RWPE1 (cell line): ENCODE measurements around the gene NCOA5.
A peak's percentile ranks its signal among the peaks of the same experiment; 100 is the strongest.

Experiments
- CTCF ChIA-PET: fragments of 350-600 bp; sonication (Branson Sonifier 250); formaldehyde crosslinking; extraction: SDS; loops from one replicate; lab custom pipeline; 2021; lab: Yijun Ruan, JAX
- POLR2A ChIA-PET: fragments of 400-600 bp; formaldehyde crosslinking; extraction: SDS; loops from one replicate; lab custom pipeline; 2020; ENCODE audit warnings: antibody characterized with exemption; ENCODE audit not compliant: low non-redundant PET; lab: Yijun Ruan, JAX
- DNase-seq: peaks from one replicate; pipeline ENCODE4 v3.0.0; 2012; ENCODE audit warnings: low spot score
- H3K27ac ChIP-seq: fragments of 450-650 bp; 2 replicates; pipeline ENCODE4 v1.5.1; 2017
- TF ChIP-seq, protein P1 (sequence below): fragments of 450-650 bp; conservative IDR thresholded peaks from 2 replicates; pipeline ENCODE4 v1.5.1; 2017; ENCODE audit warnings: low read depth, mild to moderate bottlenecking

NCOA5 gene

GRCh38 chr20:46030284-46031013, 59.3 kb downstream of the NCOA5 start:
- CTCF ChIA-PET: interaction anchor here (1.4 kb wide), 1 partner anchor 16 kb away, joined by 8 read pairs; no protein-coding TSS in a partner anchor
- POLR2A ChIA-PET: no interaction called here
- H3K27ac ChIP-seq: no peak overlapping the region
- DNase-seq: no peak
- TF ChIP-seq, protein P1, sequence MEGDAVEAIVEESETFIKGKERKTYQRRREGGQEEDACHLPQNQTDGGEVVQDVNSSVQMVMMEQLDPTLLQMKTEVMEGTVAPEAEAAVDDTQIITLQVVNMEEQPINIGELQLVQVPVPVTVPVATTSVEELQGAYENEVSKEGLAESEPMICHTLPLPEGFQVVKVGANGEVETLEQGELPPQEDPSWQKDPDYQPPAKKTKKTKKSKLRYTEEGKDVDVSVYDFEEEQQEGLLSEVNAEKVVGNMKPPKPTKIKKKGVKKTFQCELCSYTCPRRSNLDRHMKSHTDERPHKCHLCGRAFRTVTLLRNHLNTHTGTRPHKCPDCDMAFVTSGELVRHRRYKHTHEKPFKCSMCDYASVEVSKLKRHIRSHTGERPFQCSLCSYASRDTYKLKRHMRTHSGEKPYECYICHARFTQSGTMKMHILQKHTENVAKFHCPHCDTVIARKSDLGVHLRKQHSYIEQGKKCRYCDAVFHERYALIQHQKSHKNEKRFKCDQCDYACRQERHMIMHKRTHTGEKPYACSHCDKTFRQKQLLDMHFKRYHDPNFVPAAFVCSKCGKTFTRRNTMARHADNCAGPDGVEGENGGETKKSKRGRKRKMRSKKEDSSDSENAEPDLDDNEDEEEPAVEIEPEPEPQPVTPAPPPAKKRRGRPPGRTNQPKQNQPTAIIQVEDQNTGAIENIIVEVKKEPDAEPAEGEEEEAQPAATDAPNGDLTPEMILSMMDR: no peak

GRCh38 chr20:46028772-46029371, 60.9 kb downstream of the NCOA5 start, which contains the start of gene SLC12A5:
Gene SLC12A5 (plus strand): TSS chr20:46029215. CDS start chr20:46029345, 130 bp downstream.
- TF ChIP-seq, protein P1: no peak
- DNase-seq: no peak
- CTCF ChIA-PET: interaction anchor here (0.6 to 1.4 kb wide), 5 partner anchors 15 to 383 kb away, joined by 3 to 8 read pairs (median 4); no protein-coding TSS in a partner anchor
- POLR2A ChIA-PET: no interaction called here
- no peak within 1 kb of the TSS for H3K27ac ChIP-seq

GRCh38 chr20:46028110-46028509, 61.7 kb downstream of the NCOA5 start:
- CTCF ChIA-PET: interaction anchor here (0.6 to 1.8 kb wide), 6 partner anchors 14 to 407 kb away, joined by 3 to 17 read pairs (median 5); no protein-coding TSS in a partner anchor
- TF ChIP-seq, protein P1: no peak
- POLR2A ChIA-PET: no interaction called here
- no peak for DNase-seq
- H3K27ac ChIP-seq: no peak overlapping the region

DNA sequence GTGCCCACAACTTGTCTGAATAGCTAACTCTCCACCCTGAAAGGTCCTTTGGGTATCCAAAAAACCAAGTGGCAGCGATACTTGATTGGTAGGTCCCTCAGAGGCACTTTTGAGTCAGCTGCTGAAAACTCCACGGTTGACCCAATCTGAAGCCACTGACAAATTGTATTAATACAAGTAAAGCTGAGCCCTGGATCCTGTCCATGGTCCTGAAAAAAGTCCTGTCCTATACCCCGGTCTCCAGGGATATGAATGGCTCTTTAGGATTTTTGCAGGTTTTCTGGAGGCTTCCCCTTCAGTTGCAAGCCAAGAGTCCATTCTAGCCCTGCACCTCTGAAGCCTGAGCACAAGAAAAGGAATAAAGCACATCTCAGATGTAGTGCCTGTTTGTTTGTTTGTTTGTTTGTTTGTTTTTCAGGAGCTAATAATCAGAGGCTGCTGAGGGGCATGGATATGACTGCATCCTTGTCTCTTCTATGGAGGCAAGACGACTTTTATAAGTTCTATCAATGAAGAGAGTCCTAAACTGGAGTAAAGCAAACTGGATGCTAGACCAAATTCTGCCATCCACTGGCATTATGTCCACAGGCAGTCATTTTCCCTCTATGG, 62.4 kb downstream of the NCOA5 start:
- peak; percentile 84 for DNase-seq
- ChIA-PET CTCF (interaction anchor here (0.6 to 1.8 kb wide), 8 partner anchors 14 to 407 kb away, joined by 3 to 17 read pairs (median 4); no protein-coding TSS in a partner anchor), POLR2A (no interaction called here)

DNA sequence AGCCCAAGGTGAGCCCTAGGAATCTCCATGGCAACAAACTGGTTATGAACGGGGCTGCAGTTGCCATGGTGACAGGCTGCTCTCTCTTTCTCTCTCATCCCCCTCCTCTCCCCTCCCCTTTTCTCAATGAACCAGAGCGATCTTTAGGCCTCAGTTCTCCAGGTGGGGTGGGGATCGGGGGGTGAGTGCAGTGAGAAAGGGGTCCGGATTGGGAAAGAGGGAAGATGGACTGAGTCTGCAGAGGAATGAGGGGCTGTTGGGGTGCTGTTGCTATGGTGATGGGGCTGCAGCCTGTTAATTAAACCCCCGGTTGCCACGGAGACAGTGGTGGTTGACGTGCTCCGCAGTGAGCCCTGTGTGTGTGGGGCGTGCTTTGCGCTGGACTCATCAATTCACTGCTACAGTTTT, 64.4 kb downstream of the NCOA5 start:
- CTCF ChIA-PET: interaction anchor here (1.4 kb wide), 1 partner anchor 12 kb away, joined by 11 read pairs; no protein-coding TSS in a partner anchor
- POLR2A ChIA-PET: no interaction called here
- no peak for DNase-seq
- TF ChIP-seq, protein P1: no peak
- H3K27ac ChIP-seq: no peak overlapping the region

More for the DNA sequence above, 62.4 kb downstream of the NCOA5 start:
- TF ChIP-seq, protein P1: no peak
- no peak overlapping the region for H3K27ac ChIP-seq

DNA sequence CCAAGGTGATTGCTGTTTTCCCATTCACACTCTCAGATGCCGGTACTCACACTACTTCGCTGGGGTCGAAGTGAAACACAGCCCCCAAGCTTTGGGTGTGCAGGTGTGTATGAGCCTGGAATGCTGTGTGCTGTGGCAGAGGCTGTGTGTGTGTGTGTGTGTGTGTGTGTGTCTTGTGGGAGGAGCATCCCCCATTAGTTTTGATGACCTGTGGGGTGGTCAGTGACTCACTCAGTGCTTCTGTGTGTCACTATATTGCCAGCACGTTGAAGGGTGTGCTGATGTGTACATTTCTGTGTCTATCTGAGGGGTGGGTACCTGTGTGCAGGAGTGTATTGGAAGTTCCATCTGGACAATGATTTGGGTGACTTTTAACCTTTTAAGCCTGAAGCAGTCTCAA, 65.8 kb downstream of the NCOA5 start:
- POLR2A ChIA-PET: no interaction called here
- DNase-seq: no peak

More for the DNA sequence above, 65.8 kb downstream of the NCOA5 start:
- TF ChIP-seq, protein P1: no peak
- H3K27ac ChIP-seq: no peak overlapping the region
- CTCF ChIA-PET: interaction anchor here (0.7 to 2.2 kb wide), 5 partner anchors 9 to 505 kb away, joined by 4 to 26 read pairs (median 11); no protein-coding TSS in a partner anchor
